HG03469 (cell line): ENCODE data around the gene PSME3IP1.

Experiments
- ATAC-seq: cut with Tn5 transposase; IDR thresholded peaks from one replicate; pipeline ENCODE4 v1.9.1; 2021; ENCODE audit warnings: mild to moderate bottlenecking, moderate library complexity, moderate number of reproducible peaks; ENCODE audit not compliant: unreplicated experiment

The PSME3IP1 gene

DNA sequence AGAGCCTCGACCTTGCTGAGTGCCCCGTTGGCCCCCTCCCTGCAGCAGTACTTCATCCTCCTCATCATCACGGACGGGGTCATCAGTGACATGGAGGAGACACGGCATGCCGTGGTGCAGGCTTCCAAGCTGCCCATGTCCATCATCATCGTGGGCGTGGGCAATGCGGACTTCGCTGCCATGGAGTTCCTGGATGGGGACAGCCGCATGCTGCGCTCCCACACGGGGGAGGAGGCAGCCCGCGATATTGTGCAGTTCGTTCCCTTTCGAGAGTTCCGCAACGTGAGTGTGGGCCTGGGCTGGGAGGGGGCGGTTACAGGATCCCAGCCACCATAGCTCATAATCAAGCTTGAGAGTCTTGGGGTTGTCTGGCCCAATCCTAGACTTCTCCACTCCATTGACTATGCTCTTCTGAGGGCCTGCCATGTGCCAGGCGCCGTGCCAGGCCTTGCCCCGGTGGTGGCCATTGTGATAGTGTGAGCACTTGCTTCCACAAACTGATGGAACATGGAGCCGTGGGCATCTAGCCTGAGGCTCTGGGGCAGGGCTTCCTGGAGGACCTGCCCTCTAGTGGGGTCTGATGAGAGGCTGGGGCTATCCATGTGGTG, 39.7 kb downstream of the PSME3IP1 start:
- no peak for ATAC-seq

DNA sequence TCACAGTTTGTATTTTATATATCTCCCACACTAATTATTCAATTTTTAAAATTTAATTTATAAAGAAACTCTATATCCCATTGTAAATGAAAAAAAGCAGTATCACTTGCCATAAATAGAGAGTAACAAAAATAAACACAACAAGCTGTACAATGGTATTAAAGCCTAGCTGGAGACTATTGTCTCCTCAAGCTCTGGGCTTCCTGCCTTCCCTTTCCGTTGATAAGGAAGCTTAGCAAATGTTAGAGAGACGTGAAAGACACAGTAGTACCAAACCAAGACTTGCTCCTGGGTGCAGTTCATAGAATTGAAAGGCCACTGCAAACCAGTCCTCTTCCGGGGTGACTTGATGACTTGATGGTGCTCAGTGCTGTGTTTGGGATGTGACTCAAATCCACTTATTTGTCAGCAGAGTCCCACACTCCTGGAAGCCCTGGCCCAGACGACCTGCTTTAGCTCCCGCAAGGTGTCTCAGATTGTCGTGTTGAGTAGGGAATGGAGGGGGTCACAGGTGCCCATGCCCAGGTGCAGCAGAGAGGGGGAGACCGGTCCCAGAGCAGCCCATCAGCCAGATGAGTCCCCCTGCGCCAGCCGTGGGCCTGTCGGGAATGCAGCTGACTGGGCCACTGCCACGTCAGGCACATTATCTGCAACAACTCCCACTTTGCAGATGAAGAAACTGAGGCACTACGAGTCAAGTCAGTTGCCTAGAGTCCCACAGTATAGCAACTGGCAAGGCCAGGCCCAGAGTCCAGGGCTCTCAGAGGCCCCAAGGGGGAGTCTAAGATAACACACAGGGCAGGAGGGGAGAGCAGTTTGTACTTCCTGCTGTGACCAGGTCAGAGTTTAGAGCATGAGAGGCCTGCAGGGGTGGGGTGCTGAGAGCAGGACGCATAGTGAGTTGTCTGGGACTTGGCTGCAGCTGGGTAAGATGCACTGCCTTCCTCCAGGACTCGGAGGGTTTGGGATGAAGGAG, 40.5 kb downstream of the PSME3IP1 start:
- no peak for ATAC-seq

DNA sequence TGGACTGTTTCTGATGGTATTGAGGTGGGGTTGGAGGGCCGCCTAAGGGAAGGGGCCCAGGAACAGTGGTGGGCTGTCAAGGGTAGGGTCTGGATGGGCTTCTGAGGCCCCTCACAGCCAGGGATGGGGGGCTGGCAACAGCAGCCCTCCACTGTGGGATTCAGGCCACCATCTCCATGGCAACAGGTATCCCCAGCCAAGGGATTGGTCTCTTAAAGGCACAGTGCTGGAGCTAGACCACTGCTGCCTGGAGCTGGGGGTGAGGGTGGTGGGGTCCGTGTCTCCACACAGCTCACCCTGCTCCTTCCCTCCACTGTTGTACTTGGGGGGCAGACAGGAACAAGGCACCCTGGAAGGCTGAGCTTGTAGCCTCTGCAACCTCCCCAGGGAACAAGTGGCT, 41.8 kb downstream of the PSME3IP1 start:
- no peak for ATAC-seq

DNA sequence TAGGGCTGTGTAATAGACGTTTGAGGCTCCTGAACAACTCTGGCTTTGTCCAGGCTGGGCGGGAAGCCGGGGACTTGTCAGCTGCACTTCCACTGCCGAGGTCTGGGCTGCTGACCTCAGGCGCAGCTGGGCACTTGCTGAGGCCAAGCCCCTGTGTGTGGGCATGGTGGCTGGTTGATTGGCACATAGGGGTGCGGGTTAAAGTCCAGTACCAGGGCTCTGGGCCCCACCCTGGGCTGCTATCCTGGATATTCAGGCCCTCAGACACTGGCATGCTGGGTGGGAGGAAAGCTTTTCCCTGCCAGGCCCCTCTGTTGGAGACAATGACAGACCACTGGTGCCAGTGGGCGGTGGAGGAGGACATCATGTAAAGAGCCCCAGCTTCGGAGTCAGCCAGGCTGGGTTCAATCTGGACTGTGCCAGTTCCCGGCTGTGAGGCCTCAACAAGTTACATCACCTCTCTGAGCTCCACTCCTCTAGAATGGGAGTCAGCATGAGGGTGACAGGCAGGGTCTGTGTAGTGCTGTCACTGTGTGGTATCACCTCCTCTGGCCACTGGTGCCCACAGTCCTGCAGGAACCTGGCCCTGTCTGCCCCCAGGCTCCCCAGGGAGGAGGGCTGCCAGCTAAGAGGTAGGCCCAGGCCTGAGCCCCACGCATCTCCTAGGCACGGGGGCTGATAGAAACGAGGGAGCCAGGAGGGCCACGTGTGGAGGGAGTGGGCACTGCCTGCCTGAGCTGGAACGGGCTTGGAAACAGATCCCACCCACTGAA, 42.5 kb downstream of the PSME3IP1 start:
- ATAC-seq = no peak

DNA sequence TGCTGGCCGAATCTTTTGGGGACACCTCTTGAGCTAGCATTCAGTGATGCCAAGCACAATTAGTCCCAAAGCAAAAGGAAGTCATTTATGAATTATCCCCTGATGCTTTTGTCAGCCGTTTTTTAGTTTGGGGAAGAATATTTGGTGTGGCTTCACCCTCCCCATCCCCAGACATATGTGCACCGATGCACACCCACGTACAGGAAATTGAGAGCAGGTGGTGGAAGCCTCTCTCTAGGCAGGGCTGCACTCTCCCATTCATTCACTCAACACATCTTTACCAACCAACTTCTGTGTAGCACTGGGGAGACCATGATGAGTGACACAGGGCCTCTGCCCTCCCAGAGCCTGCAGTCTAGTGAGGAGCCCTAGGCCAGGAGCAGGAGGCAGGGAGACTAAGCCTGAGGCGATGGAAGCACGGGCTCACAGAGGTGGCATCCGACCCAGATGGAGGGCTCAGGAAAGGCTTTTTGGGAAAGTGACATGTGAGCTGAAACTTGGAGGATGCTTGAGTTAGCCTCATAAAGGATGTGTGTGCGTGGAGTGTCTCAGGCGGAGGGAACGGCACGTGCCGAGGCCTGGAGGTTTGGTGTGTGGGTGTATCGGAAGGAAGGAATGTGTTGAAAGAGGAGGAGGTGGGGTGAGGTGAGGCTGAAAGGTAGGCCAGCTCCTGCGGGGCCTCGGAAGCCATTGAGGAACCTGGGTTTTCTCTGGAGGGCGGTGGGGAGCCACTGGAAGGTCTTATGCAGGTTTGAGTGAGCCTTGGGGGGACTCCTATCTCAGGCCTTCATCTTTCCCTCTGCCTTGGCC, 43.8 kb downstream of the PSME3IP1 start:
- peak; percentile 52 for ATAC-seq

DNA sequence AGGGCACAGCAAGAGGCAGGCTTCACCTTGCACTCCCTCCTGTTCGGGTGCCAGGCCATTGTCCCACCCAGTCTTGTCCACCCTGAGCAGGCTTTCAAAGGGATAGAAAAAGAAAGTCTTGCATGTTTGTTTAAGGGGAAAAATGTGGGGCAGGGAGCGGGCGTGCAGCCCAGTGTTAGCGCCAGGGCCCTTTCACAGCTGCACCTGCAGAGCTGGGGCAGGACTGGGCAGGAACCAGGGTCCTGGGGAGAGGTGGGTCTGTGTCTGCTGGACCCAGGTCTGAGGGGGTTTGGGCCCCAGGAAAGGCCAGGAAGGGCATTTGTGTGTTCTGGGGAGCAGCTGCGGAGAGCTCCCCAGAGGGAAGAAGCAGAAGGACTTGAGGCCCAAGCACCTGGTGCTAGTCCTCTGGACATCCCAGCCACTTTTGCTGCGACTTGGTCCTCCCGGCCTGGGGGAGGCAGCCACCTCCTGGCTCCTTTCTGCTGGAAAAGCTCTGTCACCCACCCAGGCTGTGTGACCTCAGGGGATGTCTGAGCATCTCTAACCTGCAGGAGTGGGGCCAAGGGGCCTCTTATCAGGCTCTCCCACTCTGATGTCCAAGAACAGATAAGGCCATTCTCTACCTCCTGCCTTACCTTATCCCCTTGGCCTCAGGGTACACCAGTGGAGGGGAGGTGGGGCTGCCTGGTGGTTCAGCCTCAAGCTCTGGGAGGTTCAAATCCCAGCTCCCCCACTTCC, 44.7 kb downstream of the PSME3IP1 start:
- ATAC-seq = no peak

DNA sequence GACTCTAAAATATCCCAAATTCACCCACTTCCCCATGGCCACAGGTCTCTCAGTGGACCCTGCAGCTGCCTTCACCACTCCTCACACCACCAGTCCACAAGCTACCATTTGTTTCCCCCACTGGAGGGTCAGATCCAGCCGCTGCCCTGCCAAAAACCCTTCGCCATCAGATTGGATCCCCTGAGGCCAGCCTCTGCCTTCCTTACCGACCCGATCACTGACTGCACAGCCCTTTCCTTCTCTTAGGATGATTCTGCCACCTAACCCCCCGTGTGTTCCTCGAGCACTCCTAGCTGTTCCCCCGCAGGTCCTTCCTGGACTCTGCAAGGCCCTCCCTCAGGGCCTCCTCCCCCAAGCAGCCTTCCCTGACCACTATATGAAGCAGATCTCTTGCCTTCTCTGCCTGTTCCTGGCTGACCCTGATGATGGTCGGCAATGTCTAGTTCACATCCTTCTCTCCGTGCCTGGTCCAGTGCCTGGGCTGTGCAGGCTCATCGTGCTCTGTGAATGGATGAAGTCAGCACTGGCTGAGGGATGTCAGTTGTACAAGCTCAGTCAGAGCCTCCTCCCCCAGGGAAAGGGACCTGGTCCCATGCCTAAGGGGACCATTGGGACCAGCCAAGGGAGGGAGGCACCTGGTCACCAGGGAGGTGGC, 47.4 kb downstream of the PSME3IP1 start:
- ATAC-seq = no peak

DNA sequence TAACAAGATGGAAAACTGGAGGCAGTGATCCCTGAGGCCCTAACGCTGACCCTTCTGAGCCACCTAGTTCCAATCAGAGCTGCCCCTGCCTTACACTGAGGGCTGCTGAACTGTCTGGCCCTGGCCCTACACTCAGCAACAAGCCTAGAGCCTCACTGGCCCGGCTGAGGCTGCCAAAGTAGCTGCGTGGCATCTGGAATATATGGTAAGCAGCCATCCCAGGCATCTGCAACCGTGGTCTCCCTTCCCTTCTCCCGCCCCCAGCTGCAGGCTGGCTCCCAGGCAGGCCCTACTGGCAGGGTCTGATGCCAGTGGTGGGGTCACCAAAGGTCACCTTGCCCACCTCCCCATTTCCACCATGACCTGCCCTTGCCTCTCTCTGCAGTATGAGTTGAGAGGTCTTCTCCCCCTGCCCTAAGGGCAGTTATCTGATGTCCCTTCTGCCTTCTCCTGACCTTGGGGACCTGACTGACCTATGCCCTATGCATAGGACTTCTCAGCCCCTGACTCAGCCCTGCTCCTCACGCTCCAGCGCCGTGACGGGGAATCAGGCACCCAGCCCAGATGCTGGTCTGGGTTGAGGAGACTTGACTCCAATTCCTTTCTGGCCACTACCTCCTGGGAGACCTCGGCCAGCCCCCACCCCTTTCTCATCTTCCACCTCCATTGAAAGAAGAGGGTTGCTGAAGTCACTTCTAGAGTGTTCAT, 48.1 kb downstream of the PSME3IP1 start:
- ATAC-seq = no peak

DNA sequence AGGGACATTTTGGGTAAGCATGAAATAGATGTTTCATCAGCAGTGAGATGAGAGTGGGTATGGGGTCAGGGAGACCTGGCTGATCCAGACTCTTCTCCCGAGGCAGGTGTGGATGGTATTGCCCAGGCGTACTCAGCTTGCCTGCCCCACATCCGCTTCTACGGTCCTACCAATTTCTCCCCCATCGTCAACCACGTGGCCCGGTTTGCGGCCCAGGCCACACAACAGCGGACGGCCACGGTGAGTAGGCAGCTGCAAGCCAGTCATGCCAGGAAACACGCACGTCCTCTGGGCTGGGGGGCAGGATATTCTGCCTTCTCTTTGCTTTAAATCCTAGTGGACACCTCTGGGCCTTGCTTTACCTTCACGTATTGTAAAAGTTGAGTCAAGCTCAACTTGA, 48.8 kb downstream of the PSME3IP1 start:
- no peak for ATAC-seq

DNA sequence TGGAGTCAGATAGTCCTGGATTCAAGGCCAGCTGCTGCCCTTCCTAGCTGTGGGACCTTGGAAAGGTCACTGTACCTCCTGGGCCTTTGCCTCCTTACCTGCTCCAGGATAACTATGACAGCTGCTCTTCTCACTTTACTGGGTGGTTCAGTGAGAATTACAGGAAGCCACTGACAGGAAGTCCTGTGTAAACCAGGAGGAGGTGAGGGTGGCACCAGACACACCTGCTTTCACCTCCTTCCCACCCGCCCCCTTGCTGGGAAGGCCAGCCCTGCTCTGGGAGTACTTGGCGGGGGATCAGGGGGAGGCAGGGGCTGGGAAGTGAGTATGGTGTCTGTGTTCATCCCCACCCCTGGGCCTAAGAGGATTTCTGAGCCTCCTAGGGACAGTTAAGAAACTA, 50.9 kb downstream of the PSME3IP1 start:
- no peak for ATAC-seq

DNA sequence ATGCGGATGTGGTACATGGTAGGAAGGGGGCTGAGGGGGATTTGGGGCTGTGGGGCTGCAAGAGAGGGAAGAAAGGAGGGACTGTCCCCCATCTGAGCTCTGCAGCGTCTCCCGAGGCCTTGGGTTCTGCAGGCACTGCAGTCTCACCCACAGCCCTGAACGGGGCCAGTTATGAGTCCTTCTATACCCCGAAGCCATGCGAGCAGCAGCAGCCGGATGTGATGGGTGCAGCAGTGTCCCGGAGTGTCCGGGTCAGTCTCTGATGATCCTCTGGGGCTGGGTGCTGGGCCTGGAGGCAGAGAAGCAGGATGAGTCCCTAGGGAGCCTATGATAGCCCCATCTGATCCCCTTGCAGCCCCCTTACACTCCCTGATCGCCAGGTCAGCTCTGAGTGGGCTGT, 52.0 kb downstream of the PSME3IP1 start:
- no peak for ATAC-seq

DNA sequence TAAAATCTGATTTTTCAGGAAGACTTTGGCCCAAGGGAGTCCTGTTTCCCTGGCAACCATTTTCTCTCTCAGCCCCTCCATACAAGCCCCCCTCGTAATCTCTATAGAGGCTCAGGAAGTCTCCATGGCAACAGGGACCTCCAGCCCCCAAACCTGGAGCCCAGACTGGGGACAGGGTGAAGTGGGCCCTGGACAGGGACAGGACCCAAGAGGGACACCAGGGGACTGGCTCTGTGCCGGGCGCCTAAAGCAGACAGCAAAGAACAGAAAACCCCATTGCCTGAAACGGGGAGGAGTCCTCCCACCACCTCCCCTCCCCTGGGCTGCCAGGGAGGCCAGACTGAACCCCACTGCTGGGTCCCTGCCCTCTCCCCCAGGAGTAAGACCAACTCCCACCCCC, 52.8 kb downstream of the PSME3IP1 start:
- ATAC-seq = no peak

DNA sequence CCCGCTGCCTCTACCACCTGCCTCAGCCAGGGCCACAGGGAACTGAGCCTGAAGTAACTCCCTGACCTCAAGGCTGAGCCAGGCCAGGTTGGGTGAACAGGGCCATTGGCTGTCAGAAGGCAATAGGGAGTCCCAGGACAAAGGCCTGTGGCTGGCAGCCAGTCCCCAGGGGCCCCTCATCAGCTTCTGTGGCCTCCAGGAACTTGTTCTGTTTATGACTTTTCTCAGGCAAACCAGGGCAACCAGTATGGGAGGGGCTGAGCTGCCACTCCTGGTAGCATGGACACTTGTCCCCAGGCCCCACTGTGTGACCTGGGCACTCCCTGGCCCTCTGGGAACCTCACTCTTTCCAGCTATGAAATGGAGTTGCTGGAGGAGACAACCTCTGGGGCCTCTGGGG, 53.4 kb downstream of the PSME3IP1 start:
- no peak for ATAC-seq

DNA sequence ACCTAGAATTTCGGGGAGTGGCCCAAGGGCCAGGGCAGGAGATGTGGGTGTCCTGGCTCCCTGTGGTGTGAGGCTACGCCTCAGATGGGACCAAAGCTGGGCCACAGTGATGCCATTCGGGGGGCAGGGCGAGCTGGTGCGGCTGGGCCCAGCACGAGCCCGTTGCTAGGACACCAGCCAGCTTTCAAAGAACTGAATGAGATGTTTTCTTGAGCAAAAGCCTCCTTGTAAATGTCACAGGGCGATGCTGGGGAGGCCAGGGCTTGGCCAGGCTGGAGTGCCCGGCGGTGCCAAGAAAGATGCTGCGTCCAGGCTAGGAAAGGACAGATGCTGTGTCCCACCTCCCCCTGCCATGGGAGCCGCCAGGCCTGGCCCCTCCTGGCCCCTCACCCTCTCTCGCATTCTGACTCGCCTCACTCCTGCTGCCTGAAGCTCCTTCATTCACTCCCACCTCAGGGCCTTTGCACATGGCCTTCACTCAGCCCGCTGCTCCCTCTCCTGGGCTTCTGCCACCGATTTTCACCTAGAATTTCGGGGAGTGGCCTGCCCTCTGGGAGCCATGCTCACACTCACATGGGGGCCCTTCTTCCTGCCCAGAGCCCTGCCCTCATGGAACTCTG, 54.4 kb downstream of the PSME3IP1 start:
- ATAC-seq = no peak

DNA sequence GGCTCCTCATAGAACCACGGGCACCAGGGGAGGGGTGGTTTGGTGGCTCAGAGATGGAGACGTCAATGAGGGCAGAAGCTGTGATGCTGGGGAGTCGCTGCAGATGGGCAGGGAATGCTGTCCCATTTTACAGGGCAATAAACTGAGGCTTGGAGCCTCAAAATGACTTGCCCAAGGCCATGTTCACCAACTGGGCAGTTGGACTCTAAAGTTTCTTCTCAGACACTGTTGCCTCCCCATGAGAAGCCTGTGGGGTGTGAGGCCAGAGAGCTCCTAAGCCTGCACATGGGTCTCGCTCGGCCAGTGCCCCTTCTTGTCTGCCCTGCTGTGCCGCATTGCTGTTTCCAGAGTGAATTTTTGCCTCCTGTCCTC, 54.9 kb downstream of the PSME3IP1 start:
- ATAC-seq = no peak

DNA sequence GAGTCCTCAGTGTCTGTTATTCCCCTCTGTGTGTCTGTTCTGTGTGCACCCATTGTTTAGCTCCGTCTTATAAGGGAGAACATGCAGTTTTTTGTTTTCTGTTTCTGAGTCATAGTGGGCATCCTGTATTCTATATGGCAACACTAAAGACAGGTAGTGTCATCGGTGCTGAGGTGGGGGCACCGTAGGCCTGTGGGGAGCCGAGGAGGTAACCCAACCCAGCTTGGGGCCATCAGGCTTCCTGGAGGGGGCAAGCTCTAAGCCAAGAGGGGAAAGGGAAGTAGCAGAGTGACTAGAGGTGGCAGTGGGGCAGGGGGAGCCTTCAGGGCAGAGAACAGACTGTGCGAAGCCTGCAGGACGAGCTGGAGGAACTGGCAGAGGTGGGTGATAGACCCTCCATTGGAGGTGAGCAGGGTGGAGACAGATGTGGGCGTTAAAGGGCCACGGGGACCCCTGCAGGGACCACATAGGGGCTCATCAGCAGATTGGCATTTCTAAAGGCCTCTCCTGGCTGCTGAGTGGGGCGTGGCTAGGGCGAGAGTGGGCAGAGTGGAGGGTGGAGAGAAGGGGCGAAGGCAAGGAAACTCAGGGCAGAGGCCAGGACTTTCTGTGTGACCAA, 57.0 kb downstream of the PSME3IP1 start:
- ATAC-seq = no peak

DNA sequence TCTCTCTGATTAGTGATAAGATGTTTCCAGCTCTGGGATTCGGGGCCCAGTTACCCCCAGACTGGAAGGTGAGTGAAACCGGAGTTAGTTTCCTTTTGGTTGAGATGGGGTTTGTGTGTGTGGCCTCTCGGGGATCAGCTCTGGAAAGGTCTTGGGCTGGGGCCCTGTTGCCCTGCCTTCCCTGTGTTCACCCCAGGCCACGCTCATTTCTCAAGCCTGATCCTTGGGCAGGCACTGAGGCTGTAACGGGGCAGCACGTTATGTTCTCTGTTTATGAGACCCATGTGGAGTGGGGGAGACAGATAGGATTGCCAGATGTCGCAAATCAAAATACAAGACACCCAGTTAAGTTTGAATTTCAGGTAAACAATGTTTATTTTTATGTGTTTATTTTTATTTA, 58.0 kb downstream of the PSME3IP1 start:
- no peak for ATAC-seq
